ENCODE results near the gene HNF1A. TPM values are rescaled to one million over a fixed set of nuclear protein-coding genes. Genes with fewer than 3 reads are reported as not detected.

The HNF1A gene
- total RNA-seq, 1 donor from 2014 or later, result not detected

DNA sequence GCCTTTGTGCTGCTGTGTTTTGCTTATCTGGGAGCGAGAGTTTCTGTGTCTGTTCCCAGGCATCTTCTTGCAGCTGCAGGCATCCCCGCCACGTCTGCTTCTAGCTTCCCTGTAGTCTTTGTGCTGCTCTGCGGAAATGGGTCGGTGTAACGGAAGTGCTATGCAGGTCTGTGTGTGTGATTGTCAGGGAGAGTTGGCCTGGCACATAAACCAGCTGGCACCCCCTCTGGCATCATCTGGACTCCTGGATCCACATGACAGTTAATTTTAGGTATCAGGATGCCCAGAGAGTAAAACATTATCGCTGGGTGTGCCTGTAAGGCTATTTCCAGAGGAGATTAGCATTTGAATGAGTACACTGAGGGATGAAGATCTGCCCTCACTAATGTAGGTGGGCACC lies 70.1 kb downstream of the HNF1A start:
- TF ChIP-seq, protein P1, sequence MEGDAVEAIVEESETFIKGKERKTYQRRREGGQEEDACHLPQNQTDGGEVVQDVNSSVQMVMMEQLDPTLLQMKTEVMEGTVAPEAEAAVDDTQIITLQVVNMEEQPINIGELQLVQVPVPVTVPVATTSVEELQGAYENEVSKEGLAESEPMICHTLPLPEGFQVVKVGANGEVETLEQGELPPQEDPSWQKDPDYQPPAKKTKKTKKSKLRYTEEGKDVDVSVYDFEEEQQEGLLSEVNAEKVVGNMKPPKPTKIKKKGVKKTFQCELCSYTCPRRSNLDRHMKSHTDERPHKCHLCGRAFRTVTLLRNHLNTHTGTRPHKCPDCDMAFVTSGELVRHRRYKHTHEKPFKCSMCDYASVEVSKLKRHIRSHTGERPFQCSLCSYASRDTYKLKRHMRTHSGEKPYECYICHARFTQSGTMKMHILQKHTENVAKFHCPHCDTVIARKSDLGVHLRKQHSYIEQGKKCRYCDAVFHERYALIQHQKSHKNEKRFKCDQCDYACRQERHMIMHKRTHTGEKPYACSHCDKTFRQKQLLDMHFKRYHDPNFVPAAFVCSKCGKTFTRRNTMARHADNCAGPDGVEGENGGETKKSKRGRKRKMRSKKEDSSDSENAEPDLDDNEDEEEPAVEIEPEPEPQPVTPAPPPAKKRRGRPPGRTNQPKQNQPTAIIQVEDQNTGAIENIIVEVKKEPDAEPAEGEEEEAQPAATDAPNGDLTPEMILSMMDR (IDR thresholded peaks at IDR 0.05), result no peak
- TF ChIP-seq EZH2phosphoT487 (IDR thresholded peaks at IDR 0.05), result no peak
- no peak for TF ChIP-seq EZH2 (IDR thresholded peaks at IDR 0.05)
- Histone ChIP-seq H3K36me3 (no peaks in the 10 kb centered on the region), H3K9ac (no peak overlapping the region), H3K9me3 (ENCODE audit: low read depth) (no peaks in the 10 kb centered on the region), H3K4me2 (no peak overlapping the region), H4K20me1 (ENCODE audit: low read depth) (no peaks in the 10 kb centered on the region), H3K79me2 (ENCODE audit: low read depth) (no peaks in the 10 kb centered on the region), H3F3A (ENCODE audit: low read depth) (no peaks in the 10 kb centered on the region), H3K4me3 (no peak overlapping the region), H3K27me3 (peaks cover 7% of the 10 kb centered on the region), H3K27ac (no peak overlapping the region), H3K4me1 (no peaks in the 10 kb centered on the region), H2AFZ (replicated peaks) (peak overlapping the region; percentile 38)
- Mint-ChIP-seq H3K36me3 (no peaks in the 10 kb centered on the region), H3K27me3 (ENCODE audit: insufficient read depth, low read depth) (peaks cover 5% of the 10 kb centered on the region), H3K4me3 (no peak overlapping the region), H3K9me3 (no peaks in the 10 kb centered on the region), H3K4me1 (peaks cover 3% of the 10 kb centered on the region), H3K27ac (no peak overlapping the region)
- no peak for DNase-seq (ENCODE audit: low spot score)

DNA sequence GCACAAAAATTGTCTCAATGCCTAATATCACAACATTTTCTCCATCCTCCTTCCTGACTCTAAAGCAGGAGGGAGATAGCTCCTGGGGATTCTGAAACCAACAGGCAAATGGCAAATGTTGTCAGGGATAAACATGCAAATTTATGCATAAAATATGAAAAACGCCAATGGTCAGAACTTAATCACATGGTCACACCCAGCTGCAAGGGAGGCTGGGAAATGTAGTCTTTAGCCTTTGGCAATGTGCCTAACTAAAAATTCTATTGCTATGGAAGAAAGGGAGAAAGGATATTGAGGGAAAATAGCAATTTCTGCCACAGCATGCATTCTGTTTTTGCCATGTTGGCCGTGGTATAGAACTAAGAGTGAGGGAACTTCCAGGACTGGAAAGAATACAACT lies 72.4 kb downstream of the HNF1A start:
- peaks cover 3% of the 10 kb centered on the region for H3K4me1 Mint-ChIP-seq
- H3K4me3 Mint-ChIP-seq, result no peak overlapping the region
- TF ChIP-seq, protein P1 (IDR thresholded peaks at IDR 0.05), result no peak
- TF ChIP-seq EZH2 (IDR thresholded peaks at IDR 0.05) (no peak), EZH2phosphoT487 (IDR thresholded peaks at IDR 0.05) (no peak)
- H3K9ac ChIP-seq, result no peak overlapping the region
- no peaks in the 10 kb centered on the region for H3K9me3 Mint-ChIP-seq
- no peak overlapping the region for H3K27ac ChIP-seq
- DNase-seq (ENCODE audit: low spot score), result no peak
- no peaks in the 10 kb centered on the region for H3K79me2 ChIP-seq (ENCODE audit: low read depth)
- H3K36me3 ChIP-seq, result no peaks in the 10 kb centered on the region
- no peak overlapping the region for H3K27ac Mint-ChIP-seq
- no peak overlapping the region for H2AFZ ChIP-seq (replicated peaks)
- no peaks in the 10 kb centered on the region for H3K4me1 ChIP-seq
- H3K27me3 Mint-ChIP-seq (ENCODE audit: insufficient read depth, low read depth), result peaks cover 2% of the 10 kb centered on the region
- no peaks in the 10 kb centered on the region for H3F3A ChIP-seq (ENCODE audit: low read depth)
- no peaks in the 10 kb centered on the region for H3K9me3 ChIP-seq (ENCODE audit: low read depth)
- no peak overlapping the region for H3K4me3 ChIP-seq
- no peaks in the 10 kb centered on the region for H4K20me1 ChIP-seq (ENCODE audit: low read depth)
- no peaks in the 10 kb centered on the region for H3K27me3 ChIP-seq
- no peak overlapping the region for H3K4me2 ChIP-seq
- no peaks in the 10 kb centered on the region for H3K36me3 Mint-ChIP-seq

Other genes with a start within 250 kb of the HNF1A start
- gene SPPL3, start 74.2 kb upstream of the HNF1A start, total RNA-seq (ENCODE audit: low replicate concordance), result 12.9 and 25.8 TPM in 2 replicates
- gene C12orf43, start 37.9 kb downstream of the HNF1A start, total RNA-seq (ENCODE audit: low replicate concordance), result 12.8 and 18.8 TPM in 2 replicates
- not detected in 2 replicates for gene OASL, start 60.7 kb downstream of the HNF1A start, total RNA-seq (ENCODE audit: low replicate concordance)
- 0.46 and 0.71 TPM in 2 replicates for gene P2RX7, start 154.3 kb downstream of the HNF1A start, total RNA-seq (ENCODE audit: low replicate concordance)
- 10.3 and 30.7 TPM in 2 replicates for gene P2RX4, start 231.6 kb downstream of the HNF1A start, total RNA-seq (ENCODE audit: low replicate concordance)

All from neural progenitor cell (in vitro differentiated cells).